SK-N-SH (cell line): Measurements from ENCODE around the gene EXOC6B.

Source experiments
- EP300 ChIP-seq, 2 experiments: IDR thresholded peaks; 2 replicates each; pipeline versions ENCODE4 v1.4.0 to v1.6.1; 2012; ENCODE audit warnings: borderline replicate concordance in 1 of 2, low read depth in 1 of 2, low read length in 1 of 2
- EZH2phosphoT487 ChIP-seq: fragments of 200-600 bp; sonication (generic); IDR thresholded peaks from 2 replicates; pipeline ENCODE4 v1.6.1; 2017; ENCODE audit warnings: low read depth, mixed run types, mild to moderate bottlenecking, antibody characterized with exemption, moderate library complexity, borderline replicate concordance
- NFIC ChIP-seq: IDR thresholded peaks from 2 replicates; pipeline ENCODE4 v1.4.0; 2012; ENCODE audit warnings: borderline replicate concordance
- NRF1 ChIP-seq: IDR thresholded peaks from 2 replicates; pipeline ENCODE4 v1.6.1; 2012; ENCODE audit warnings: low read depth, mild to moderate bottlenecking, low read length
- POLR2AphosphoS5 ChIP-seq: IDR thresholded peaks from 2 replicates; pipeline ENCODE4 v1.6.1; 2012; ENCODE audit warnings: low read depth, low read length
- RAD21 ChIP-seq: IDR thresholded peaks from 2 replicates; pipeline ENCODE4 v1.6.1; 2012; ENCODE audit warnings: mild to moderate bottlenecking, low read length
- RFX5 ChIP-seq: IDR thresholded peaks from 2 replicates; pipeline ENCODE4 v1.6.1; 2012; ENCODE audit warnings: mild to moderate bottlenecking, improper control_type of control experiment, low read length
- SMC3 ChIP-seq: IDR thresholded peaks from 2 replicates; pipeline ENCODE4 v1.6.1; 2012; ENCODE audit warnings: low read depth, low read length, improper control_type of control experiment
- TAF1 ChIP-seq: IDR thresholded peaks from 2 replicates; pipeline ENCODE4 v1.6.1; 2012; ENCODE audit warnings: low read depth, mild to moderate bottlenecking, low read length, moderate library complexity, borderline replicate concordance
- TCF12 ChIP-seq: IDR thresholded peaks from 2 replicates; pipeline ENCODE4 v1.4.0; 2012
- TF ChIP-seq, protein P1 (sequence below): fragments of 200-600 bp; sonication (generic); IDR thresholded peaks from 2 replicates; pipeline ENCODE4 v1.6.1; 2017; ENCODE audit warnings: antibody characterized with exemption, mild to moderate bottlenecking, moderate library complexity
- TF ChIP-seq, protein P2 (sequence below): fragments of 150-350 bp; IDR thresholded peaks from 2 replicates; pipeline ENCODE4 v1.6.1; 2017; ENCODE audit warnings: antibody characterized with exemption, low read length, low read depth, borderline replicate concordance
- TF ChIP-seq, protein P3 (sequence below): fragments of 150-350 bp; IDR thresholded peaks from 2 replicates; pipeline ENCODE4 v1.6.1; 2016; ENCODE audit warnings: mild to moderate bottlenecking, low read depth, low read length
- TF ChIP-seq, protein P4 (sequence below): IDR thresholded peaks from 2 replicates; pipeline ENCODE4 v1.4.0; 2012; ENCODE audit warnings: low read depth

DNA sequence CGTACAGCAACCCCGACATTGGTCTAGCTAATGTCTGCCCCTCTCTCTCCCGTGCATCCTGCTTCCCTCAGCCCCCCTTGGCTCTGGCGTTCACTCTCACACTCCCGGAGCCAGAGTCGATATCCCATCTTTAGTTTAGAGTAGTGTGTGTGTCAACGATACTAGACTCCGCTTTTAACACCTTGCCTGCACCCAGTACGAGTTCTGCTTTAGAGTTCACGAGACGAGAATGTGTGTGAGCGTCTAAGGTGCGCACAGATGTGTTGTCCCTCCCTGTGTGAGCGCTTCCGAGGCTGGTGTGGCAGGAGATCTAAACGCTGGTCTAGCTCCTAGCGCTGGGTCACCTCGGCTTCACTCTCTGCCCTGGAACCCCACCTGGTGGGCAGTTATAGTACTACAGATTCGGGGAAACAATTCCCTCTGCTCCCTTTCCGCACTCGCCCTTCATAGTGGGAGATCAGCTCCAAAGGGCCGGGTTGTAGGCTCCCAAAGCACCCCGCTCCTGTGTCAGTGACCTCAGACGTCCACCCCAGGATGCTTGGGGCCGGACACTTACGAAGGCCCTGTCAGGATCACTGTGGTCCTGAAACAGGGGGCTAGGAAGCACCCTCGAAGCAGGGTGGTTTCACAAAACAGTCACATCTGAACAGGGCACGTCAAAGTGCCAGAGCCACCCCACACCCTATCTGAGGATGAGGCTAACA lies 675.5 kb downstream of the EXOC6B start:
- TF ChIP-seq, protein P1, sequence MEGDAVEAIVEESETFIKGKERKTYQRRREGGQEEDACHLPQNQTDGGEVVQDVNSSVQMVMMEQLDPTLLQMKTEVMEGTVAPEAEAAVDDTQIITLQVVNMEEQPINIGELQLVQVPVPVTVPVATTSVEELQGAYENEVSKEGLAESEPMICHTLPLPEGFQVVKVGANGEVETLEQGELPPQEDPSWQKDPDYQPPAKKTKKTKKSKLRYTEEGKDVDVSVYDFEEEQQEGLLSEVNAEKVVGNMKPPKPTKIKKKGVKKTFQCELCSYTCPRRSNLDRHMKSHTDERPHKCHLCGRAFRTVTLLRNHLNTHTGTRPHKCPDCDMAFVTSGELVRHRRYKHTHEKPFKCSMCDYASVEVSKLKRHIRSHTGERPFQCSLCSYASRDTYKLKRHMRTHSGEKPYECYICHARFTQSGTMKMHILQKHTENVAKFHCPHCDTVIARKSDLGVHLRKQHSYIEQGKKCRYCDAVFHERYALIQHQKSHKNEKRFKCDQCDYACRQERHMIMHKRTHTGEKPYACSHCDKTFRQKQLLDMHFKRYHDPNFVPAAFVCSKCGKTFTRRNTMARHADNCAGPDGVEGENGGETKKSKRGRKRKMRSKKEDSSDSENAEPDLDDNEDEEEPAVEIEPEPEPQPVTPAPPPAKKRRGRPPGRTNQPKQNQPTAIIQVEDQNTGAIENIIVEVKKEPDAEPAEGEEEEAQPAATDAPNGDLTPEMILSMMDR: peak; percentile 74
- TF ChIP-seq, protein P2, sequence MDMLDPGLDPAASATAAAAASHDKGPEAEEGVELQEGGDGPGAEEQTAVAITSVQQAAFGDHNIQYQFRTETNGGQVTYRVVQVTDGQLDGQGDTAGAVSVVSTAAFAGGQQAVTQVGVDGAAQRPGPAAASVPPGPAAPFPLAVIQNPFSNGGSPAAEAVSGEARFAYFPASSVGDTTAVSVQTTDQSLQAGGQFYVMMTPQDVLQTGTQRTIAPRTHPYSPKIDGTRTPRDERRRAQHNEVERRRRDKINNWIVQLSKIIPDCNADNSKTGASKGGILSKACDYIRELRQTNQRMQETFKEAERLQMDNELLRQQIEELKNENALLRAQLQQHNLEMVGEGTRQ: no peak
- TF ChIP-seq TAF1: no peak
- no peak for TF ChIP-seq POLR2AphosphoS5
- TF ChIP-seq RFX5: no peak
- no peak for TF ChIP-seq EZH2phosphoT487
- peak; percentile 94 for TF ChIP-seq SMC3
- TF ChIP-seq, protein P3, sequence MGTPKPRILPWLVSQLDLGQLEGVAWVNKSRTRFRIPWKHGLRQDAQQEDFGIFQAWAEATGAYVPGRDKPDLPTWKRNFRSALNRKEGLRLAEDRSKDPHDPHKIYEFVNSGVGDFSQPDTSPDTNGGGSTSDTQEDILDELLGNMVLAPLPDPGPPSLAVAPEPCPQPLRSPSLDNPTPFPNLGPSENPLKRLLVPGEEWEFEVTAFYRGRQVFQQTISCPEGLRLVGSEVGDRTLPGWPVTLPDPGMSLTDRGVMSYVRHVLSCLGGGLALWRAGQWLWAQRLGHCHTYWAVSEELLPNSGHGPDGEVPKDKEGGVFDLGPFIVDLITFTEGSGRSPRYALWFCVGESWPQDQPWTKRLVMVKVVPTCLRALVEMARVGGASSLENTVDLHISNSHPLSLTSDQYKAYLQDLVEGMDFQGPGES: no peak
- no peak for TF ChIP-seq EP300 (IDR thresholded peaks at IDR 0.05; ENCODE audit: borderline replicate concordance in 1 of 2, low read depth in 1 of 2, low read length in 1 of 2)
- no peak for TF ChIP-seq NRF1
- TF ChIP-seq RAD21: peak; percentile 88
- TF ChIP-seq TCF12: no peak
- TF ChIP-seq NFIC: no peak
- TF ChIP-seq, protein P4, sequence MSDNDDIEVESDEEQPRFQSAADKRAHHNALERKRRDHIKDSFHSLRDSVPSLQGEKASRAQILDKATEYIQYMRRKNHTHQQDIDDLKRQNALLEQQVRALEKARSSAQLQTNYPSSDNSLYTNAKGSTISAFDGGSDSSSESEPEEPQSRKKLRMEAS: no peak
